GM20000 (cell line): Measurements from ENCODE around the gene CNPY1.

Experiments used
- DNase-seq: peaks from one replicate; pipeline ENCODE4 v3.0.0; 2012; ENCODE audit warnings: low spot score
- CTCF ChIP-seq: IDR thresholded peaks from 2 replicates; pipeline ENCODE4 v1.5.1; 2012; ENCODE audit warnings: mild to moderate bottlenecking, control low read depth; ENCODE audit errors: extremely low read depth, missing control alignments

CNPY1 gene

GRCh38 chr7:155583636-155584035 lies 37.3 kb upstream of the CNPY1 start:
- no peak for DNase-seq
- no peak for TF ChIP-seq CTCF

GRCh38 chr7:155581954-155582353 lies 35.6 kb upstream of the CNPY1 start:
- DNase-seq = no peak
- no peak for TF ChIP-seq CTCF

GRCh38 chr7:155581107-155581830 lies 34.9 kb upstream of the CNPY1 start:
- no peak for TF ChIP-seq CTCF
- DNase-seq = no peak

- TF ChIP-seq CTCF = no peak
- DNase-seq = no peak
These were observed 34.0 kb upstream of the CNPY1 start for GRCh38 chr7:155580367-155580766.

GRCh38 chr7:155579565-155579964 lies 33.2 kb upstream of the CNPY1 start:
- TF ChIP-seq CTCF = no peak
- DNase-seq = no peak

- DNase-seq = no peak
- no peak for TF ChIP-seq CTCF
These were observed 31.7 kb upstream of the CNPY1 start for GRCh38 chr7:155578016-155578415.

- TF ChIP-seq CTCF = no peak
- DNase-seq = no peak
These were observed 31.1 kb upstream of the CNPY1 start for GRCh38 chr7:155577509-155577905.
